ENCODE measurements around the gene ANKZF1. TPM values are rescaled to one million over a fixed set of nuclear protein-coding genes. Genes with fewer than 3 reads are reported as not detected.

The ANKZF1 gene
- total RNA-seq, 2 donors from 2014 or later, result 64.4 to 85.7 TPM

DNA sequence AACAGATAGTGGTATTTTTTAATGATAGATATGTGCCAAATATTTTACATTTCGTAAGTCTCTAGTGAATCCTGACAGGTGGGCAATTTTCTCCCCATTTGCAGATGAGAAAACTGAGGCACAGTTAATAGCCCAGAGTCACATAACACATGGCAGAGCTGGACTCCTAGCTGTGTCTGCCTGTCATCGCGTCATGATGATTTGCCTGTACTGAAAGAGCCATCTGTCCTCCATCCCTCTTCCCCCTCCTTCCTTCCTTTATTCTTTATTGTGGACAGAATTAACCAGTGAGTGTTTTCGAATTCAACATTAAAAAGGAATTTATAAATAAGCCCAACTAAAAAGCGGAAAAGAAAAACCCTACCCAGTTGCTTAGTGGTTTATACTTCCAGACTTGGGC, 52.8 kb downstream of the ANKZF1 start:
- DNase-seq (ENCODE audit: low spot score), result no peak
- Histone ChIP-seq H3K4me3 (no peak overlapping the region), H3K27ac (no peak overlapping the region), H3K4me1 (replicated peaks) (peaks cover 22% of the 10 kb centered on the region), H3K27me3 (replicated peaks; ENCODE audit: insufficient read depth) (no peaks in the 10 kb centered on the region), H3K36me3 (peaks cover 0 to 16% of the 10 kb centered on the region in 2 donors), H3K9me3 (no peaks in the 10 kb centered on the region)
- WGBS, result 90% methylated on average over 5 of the region's 5 CpGs
- intact Hi-C loops (cut with DNase I), result no loop called here
- TF ChIP-seq POLR2AphosphoS5 (IDR thresholded peaks at IDR 0.05) (no peak), POLR2A (IDR thresholded peaks at IDR 0.05) (no peak)
- TF ChIP-seq, protein P1, sequence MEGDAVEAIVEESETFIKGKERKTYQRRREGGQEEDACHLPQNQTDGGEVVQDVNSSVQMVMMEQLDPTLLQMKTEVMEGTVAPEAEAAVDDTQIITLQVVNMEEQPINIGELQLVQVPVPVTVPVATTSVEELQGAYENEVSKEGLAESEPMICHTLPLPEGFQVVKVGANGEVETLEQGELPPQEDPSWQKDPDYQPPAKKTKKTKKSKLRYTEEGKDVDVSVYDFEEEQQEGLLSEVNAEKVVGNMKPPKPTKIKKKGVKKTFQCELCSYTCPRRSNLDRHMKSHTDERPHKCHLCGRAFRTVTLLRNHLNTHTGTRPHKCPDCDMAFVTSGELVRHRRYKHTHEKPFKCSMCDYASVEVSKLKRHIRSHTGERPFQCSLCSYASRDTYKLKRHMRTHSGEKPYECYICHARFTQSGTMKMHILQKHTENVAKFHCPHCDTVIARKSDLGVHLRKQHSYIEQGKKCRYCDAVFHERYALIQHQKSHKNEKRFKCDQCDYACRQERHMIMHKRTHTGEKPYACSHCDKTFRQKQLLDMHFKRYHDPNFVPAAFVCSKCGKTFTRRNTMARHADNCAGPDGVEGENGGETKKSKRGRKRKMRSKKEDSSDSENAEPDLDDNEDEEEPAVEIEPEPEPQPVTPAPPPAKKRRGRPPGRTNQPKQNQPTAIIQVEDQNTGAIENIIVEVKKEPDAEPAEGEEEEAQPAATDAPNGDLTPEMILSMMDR (IDR thresholded peaks at IDR 0.05), result no peak

DNA sequence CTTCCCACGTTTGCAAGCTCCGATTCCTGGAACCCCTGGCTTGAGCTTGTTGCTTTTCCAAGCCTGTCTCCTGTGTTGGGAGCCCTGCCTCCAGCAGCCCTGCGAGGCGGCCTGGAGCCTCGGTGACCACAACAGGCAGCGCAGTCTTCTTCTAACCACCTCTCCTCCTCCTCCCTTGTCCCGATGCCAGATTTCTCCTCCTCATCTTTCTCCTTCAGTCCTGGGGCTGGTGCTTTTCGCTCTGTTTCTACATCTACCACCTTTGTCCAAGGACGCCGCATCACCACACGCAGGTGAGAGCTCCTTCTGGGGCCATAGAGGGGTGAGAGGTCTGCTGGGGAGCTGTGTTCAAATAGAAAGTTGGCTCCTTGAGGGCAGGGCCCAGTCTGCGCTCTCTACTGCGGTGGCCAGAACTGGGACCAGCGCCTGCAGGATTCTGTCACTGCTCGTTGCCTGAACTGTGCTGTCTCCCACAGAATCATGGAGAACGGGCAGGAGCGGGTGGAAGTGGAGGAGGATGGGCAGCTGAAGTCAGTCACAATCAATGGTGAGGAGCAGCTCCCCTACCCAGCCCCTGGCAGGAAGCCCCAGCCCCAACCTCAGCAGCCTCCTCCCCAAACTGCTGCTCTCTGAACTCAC, 53.5 kb downstream of the ANKZF1 start:
- no peaks in the 10 kb centered on the region for H3K27me3 ChIP-seq (replicated peaks; ENCODE audit: insufficient read depth)
- peaks cover 22% of the 10 kb centered on the region for H3K4me1 ChIP-seq (replicated peaks)
- H3K9me3 ChIP-seq, result no peaks in the 10 kb centered on the region
- no peak overlapping the region for H3K4me3 ChIP-seq
- peaks cover 0 to 16% of the 10 kb centered on the region in 2 donors for H3K36me3 ChIP-seq
- DNase-seq (ENCODE audit: low spot score), result no peak
- intact Hi-C loops (cut with DNase I), result no loop called here
- TF ChIP-seq POLR2A (IDR thresholded peaks at IDR 0.05), result no peak
- no peak for TF ChIP-seq POLR2AphosphoS5 (IDR thresholded peaks at IDR 0.05)
- TF ChIP-seq, protein P1 (IDR thresholded peaks at IDR 0.05), result no peak
- H3K27ac ChIP-seq, result no peak overlapping the region
- 90% methylated on average over 17 of the region's 17 CpGs for WGBS

DNA sequence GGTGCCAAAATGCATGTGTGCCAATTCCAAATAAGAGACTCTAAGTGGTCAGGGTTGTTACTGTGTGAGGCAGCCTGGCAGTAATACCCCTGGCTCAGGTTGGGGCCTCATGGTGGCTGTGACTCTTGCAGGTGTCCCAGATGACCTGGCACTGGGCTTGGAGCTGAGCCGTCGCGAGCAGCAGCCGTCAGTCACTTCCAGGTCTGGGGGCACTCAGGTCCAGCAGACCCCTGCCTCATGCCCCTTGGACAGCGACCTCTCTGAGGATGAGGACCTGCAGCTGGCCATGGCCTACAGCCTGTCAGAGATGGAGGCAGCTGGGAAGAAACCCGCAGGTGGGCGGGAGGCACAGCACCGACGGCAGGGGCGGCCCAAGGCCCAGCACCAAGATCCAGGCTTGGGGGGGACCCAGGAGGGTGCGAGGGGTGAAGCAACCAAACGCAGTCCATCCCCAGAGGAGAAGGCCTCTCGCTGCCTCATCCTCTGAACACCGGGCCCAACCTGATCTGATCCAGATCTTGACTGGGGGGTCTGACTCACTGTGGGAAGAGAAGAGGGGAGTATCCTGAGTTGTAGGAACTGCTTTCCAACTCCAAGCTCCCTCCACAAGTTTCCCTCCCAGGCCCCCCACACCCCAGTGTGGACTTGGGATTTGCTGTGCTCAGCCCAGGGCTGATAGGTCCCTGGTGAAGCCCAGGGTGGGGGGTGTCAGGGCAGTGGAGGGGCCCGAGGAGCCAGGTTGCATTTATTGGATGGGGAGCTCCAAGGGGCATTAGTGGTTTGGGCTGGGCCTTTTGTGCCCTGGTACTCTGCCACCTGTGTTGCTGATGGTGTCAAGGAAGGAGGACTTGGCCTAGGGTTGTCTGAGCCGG, 55.1 kb downstream of the ANKZF1 start:
- WGBS, result 85% methylated on average over 16 of the region's 16 CpGs
- no peak overlapping the region for H3K27ac ChIP-seq
- peaks cover 16% of the 10 kb centered on the region for H3K4me1 ChIP-seq (replicated peaks)
- no peak overlapping the region for H3K4me3 ChIP-seq
- H3K36me3 ChIP-seq, result peaks cover 0 to 16% of the 10 kb centered on the region in 2 donors
- TF ChIP-seq POLR2A (IDR thresholded peaks at IDR 0.05), result no peak
- TF ChIP-seq, protein P1 (IDR thresholded peaks at IDR 0.05), result no peak
- TF ChIP-seq POLR2AphosphoS5 (IDR thresholded peaks at IDR 0.05), result no peak
- intact Hi-C loops (cut with DNase I), result no loop called here
- no peaks in the 10 kb centered on the region for H3K9me3 ChIP-seq
- DNase-seq (ENCODE audit: low spot score), result no peak
- H3K27me3 ChIP-seq (replicated peaks; ENCODE audit: insufficient read depth), result no peaks in the 10 kb centered on the region

DNA sequence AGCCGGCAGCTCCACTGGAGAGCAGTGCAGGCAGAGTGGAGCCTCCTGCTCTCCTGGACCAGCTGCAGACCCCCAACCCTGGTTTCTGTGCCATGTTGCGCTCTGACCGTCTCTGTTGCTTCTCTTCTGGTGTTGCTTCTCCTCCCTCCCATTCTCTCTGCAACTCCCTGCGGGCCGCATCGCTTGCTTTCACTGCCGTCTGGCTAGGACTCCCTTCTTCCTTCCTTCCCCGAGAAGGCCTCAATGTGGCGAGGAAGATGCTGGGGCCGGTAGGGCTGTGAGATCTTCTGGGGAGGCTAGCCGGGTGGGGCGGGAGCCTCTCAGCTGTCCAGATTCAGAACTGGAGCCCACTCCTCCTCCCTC, 55.7 kb downstream of the ANKZF1 start:
- H3K27ac ChIP-seq, result no peak overlapping the region
- H3K4me1 ChIP-seq (replicated peaks), result peaks cover 11% of the 10 kb centered on the region

More for the DNA sequence above, 55.7 kb downstream of the ANKZF1 start:
- WGBS, result 79% methylated on average over 12 of the region's 12 CpGs
- H3K4me3 ChIP-seq, result no peak overlapping the region
- peaks cover 0 to 16% of the 10 kb centered on the region in 2 donors for H3K36me3 ChIP-seq
- DNase-seq (ENCODE audit: low spot score), result no peak
- no peaks in the 10 kb centered on the region for H3K9me3 ChIP-seq
- TF ChIP-seq, protein P1 (IDR thresholded peaks at IDR 0.05), result no peak
- TF ChIP-seq POLR2A (IDR thresholded peaks at IDR 0.05), result no peak
- no peak for TF ChIP-seq POLR2AphosphoS5 (IDR thresholded peaks at IDR 0.05)
- H3K27me3 ChIP-seq (replicated peaks; ENCODE audit: insufficient read depth), result no peaks in the 10 kb centered on the region
- intact Hi-C loops (cut with DNase I), result no loop called here

Data from prostate gland (tissue), 2 donors.